SH-SY5Y (cell line): ENCODE measurements around the gene DEFB124.
A peak's percentile ranks its signal among the peaks of the same experiment; 100 is the strongest.

Source experiments
- GATA2 ChIP-seq: IDR thresholded peaks from 2 replicates; pipeline ENCODE4 v1.6.1; 2011; ENCODE audit warnings: mild to moderate bottlenecking, low read depth, low read length
- GATA3 ChIP-seq: IDR thresholded peaks from 2 replicates; pipeline ENCODE4 v1.6.1; 2011; ENCODE audit warnings: low read depth, mild to moderate bottlenecking, low read length, moderate library complexity

Gene DEFB124

GRCh38 chr20:31474758-31475427, at the start of gene DEFB124, which contains the start of gene REM1:
DEFB124 (minus strand) TSS chr20:31475127; CDS start chr20:31473013, 2,114 bp downstream.
REM1 (plus strand) TSS chr20:31475288; CDS start chr20:31476446, 1,158 bp downstream.
- TF ChIP-seq GATA2, result no peak

- TF ChIP-seq GATA3 (no peak), GATA2 (no peak)
Measured at GRCh38 chr20:31523361-31524283, 48.7 kb upstream of the DEFB124 start.

GRCh38 chr20:31522731-31523130, 47.8 kb upstream of the DEFB124 start:
- no peak for TF ChIP-seq GATA3
- TF ChIP-seq GATA2, result no peak

- TF ChIP-seq GATA2 (no peak), GATA3 (no peak)
Measured at GRCh38 chr20:31517373-31517772, 42.4 kb upstream of the DEFB124 start.

- TF ChIP-seq GATA3, result no peak
- no peak for TF ChIP-seq GATA2
Measured at GRCh38 chr20:31516651-31517050, 41.7 kb upstream of the DEFB124 start.

- TF ChIP-seq GATA3, result no peak
Measured at GRCh38 chr20:31516166-31516565, 41.2 kb upstream of the DEFB124 start.

- TF ChIP-seq GATA3 (no peak), GATA2 (no peak)
Measured at GRCh38 chr20:31515775-31516107, 40.8 kb upstream of the DEFB124 start.

- no peak for TF ChIP-seq GATA3
- TF ChIP-seq GATA2, result no peak
Measured at GRCh38 chr20:31515072-31515774, 40.3 kb upstream of the DEFB124 start.

- TF ChIP-seq GATA3 (no peak), GATA2 (peak; percentile 14; the same call in 1 of the 2 replicates)
Measured at GRCh38 chr20:31514154-31515071, 39.5 kb upstream of the DEFB124 start, which contains the start of gene HM13. HM13 (plus strand) TSS chr20:31514442; CDS start chr20:31514552, 110 bp downstream.

GRCh38 chr20:31508517-31509244, 33.8 kb upstream of the DEFB124 start:
- TF ChIP-seq GATA3 (no peak), GATA2 (no peak)

- no peak for TF ChIP-seq GATA3
- no peak for TF ChIP-seq GATA2
Measured at GRCh38 chr20:31505903-31506302, 31.0 kb upstream of the DEFB124 start.

- TF ChIP-seq GATA2, result no peak
- TF ChIP-seq GATA3, result no peak
Measured at GRCh38 chr20:31500527-31500926, 25.6 kb upstream of the DEFB124 start.
